SK-N-DZ (cell line): ENCODE data around the gene SBF2.
A peak's percentile ranks its signal among the peaks of the same experiment; 100 is the strongest.

Source experiments
- DNase-seq: peaks from one replicate; pipeline ENCODE4 v3.0.0-alpha.2; 2015; ENCODE audit warnings: low spot score

SBF2 gene

GRCh38 chr11:10302359-10302743 lies 8.3 kb upstream of the SBF2 start:
- DNase-seq: peak; percentile 31

DNA sequence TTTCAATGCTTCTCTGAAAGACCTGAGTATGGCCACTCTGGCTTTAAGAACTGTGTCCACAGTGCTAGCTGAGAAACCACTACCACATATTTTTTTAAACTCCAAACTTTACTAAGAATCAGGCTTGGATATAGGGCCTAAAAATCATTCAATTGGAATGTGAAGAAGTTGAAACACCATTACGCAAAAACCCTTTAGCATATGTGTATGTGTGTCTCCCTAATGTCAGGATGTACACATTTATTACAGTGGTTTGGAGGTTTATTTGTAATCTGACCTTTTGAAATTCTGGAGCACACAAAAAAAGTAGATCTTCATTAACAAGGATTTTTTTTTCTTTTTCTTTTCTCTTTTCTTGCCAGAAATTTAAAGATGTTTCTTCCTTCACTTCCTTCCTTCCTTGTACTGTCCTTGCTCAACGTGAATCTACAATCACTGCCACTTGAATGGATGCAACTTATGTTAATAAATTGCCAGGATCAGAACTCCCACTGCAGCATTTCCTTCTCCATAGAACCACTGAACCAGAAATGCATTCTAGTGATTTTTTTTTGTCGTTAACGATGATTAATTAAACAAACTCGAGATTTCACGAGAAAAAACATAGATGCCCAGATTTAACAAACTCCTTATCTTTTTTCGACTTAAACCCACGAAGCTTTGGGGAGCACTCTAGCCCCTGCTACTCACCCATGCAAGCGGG lies 7.8 kb upstream of the SBF2 start:
- no peak for DNase-seq

DNA sequence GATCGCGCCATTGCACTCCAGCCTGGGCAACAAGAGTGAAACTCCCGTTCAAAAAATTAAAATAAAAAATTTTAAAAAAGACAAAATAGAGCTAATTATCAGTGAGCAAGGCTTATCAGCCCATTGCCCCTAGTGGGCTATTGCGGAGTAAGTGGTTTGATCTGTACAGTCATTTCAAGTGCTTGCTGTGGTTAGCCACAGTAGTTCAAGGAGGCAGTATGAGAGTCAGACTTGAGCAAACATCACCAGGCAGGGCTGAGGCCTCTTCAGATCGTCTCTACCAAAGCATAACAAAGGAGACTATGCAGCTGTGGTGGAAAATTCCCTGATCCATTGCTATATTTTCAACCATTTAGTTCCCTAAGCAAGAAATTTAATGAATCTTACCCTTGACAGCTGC lies 4.3 kb upstream of the SBF2 start:
- no peak for DNase-seq

DNA sequence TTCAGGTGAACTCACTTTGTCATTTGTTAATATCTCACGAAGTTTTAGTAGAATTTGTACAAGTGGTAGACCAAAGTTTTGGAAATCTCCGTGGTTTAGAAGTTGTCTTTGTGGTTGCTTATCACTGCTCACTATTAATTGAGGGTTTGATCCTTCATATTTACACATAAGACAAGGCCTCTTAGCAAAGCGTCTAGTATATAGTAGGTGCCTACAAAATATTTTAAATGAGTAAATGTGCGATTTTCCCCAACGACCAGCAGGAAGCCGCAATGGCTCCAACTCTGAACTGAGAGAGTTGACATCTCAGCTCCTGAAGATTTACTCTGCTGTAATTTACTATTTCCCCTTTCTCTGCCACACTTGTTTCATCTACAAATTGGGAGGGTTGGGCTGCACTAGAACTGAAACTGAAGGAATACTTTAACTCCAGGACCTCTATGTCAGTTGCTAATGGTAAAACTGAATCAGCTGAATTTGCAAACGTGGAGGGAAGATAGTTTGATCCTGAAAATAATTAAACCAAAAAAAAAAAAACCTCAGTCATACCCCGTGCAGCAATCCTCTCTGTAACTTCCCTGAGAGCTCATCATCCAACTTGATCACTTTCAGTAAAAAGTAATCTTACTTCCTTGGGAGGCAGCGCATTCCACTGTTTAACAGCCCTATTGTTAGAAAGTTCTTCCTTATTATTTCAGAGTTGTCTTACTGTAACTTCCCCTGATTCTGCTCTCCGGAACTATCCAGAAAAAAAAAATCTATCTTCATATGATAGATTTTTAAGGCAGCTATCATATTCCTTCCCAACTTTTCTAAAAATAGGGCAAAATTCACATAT lies 1.3 kb upstream of the SBF2 start:
- DNase-seq: no peak

DNA sequence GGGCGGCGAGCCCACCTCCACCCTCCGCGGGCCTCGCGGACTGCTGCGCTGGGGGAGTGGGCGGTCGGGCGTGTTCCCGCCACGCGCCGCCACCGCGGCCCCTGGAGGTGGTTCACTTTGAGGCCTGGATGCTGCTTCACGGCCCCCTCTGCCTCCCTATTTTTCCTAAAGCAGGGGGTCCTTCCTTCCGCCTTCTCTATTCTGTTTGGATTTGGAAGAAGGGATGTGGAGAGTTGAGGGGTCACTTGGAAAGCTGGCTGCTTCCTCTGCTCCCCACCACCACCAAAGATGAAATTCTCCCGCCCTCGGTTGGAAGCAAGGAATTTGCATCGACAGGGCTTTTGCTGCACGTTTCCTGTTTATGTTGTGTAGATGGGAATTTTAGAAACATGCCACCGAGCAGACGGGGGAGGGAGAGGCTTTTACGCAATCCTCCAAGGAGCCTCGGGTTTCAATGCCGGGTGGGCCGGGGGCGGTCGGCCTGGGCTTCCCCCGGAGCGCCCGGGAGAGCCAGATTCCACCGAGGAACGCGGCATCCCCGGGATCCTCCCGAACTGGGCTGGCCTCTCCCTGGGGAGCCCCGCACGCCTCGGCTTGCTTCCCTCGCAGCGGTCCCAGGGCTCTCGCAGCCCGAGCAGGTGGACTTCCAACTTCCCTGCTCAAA lies 403 bp upstream of the SBF2 start:
- DNase-seq: peak; percentile 45

DNA sequence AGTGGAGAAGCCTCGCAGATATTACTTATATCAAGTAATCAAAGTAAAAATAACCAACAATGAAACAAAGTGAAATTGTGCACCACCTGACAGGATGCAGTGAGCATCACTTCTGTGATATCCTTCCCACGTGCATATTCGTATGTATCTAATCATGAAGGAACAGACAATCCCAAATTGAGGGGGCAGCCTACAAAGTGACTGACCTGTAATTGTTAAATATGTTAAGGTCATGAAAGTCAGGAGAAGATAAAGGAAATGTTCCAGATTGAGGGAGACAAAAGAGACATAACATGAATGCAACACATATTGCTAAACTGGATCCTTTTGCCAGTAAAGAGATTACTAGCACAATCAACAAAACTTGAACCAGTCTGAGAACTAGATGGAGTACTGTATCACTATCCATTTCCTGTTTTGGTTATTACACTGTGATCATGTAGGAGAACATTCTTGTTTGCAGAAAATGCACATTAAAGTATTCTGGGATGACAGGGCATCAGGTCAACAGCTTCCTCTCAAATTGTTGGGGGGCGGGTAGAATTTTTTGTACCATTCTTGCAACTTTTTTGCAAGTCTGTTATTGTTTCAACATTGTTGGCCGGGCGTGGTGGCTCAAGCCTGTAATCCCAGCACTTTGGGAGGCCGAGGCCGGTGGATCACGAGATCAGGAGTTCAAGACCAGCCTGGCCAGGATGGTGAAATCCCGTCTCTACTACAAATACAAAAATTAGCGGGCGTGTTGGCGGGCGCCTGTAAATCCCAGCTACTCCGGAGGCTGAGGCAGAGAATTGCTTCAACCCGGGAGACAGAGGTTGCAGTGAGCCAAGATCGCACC lies 2.0 kb downstream of the SBF2 start:
- DNase-seq: no peak

DNA sequence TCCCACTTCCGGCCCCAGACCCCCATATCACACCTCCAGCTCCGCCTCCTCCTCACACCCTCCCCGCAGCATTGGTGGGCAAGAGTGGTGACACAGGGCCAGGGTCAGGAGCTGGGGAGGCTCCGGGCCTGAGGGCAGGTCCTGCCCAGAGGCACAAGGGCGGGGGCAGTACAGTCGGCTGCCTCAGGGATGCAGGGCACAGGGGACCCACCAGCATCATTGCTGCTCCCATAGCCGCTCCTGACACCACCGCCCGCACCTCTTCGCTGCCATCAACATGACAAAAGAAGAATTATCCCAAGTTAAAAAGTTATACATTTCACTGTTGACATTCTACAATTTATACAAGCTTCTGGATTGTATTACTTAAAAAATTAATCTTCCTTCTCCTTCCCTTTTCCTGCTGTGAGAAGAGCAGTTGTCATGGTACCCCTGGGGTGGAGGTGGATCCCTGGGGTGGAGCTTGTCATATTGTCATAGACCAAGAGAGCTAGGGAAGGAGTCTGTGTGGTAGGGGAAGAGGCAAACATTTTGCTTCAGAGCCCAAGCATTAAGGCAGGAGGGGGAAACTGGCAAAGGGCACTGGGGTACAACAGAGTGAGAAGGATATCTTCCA lies 4.1 kb downstream of the SBF2 start:
- DNase-seq: no peak

GRCh38 chr11:10288881-10289764 lies 4.9 kb downstream of the SBF2 start:
- no peak for DNase-seq

GRCh38 chr11:10287766-10288715 lies 6.0 kb downstream of the SBF2 start:
- DNase-seq: no peak

DNA sequence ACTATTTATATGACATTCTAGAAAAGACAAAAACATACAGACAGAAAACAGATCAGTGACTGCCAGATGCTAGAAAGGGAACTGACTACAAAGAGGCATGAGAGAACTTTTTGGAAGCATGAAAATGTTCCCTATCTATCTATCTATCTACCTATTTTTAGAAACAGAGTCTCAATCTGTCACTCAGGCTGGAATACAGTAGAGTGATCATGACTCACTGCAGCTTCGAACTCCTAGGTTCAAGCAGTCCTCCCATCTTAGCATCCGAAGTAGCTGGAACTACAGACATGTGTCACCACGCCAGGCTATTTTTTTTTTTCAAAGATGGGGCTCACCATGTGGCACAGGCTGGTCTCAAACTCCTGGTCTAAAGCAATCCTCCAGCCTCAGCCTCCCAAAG lies 6.9 kb downstream of the SBF2 start:
- no peak for DNase-seq

DNA sequence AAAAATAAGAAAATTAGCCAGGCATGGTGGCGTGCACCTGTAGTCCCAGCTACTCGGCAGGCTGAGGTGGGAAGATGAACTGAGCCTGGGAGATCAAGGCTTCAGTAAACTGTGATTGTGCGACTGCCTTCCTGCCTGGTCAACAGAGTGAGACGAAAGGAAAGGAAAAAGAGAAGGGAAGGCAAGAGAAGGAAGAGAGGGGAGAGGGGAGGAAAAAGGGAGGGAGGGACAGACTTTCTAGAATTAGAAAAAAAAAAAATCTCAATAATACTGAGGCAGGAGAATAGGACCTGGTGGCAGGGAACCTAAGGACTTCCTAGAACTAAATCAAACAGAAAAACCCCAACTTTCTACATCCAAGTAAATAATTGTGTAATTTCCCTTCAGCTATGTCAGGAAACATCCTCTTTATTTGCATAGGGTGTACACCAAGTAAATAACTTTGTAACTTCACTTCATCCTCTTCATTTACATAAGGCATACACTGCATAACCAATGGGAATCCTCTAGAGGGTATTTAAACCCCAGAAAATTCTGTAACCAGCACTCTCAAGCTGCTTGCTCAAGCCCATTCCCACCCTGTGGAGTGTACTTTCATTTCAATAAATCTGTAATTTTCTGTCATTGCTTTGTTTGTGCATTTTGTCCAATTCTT lies 8.7 kb downstream of the SBF2 start:
- DNase-seq: no peak

GRCh38 chr11:10283991-10284390 lies 10.0 kb downstream of the SBF2 start:
- no peak for DNase-seq

DNA sequence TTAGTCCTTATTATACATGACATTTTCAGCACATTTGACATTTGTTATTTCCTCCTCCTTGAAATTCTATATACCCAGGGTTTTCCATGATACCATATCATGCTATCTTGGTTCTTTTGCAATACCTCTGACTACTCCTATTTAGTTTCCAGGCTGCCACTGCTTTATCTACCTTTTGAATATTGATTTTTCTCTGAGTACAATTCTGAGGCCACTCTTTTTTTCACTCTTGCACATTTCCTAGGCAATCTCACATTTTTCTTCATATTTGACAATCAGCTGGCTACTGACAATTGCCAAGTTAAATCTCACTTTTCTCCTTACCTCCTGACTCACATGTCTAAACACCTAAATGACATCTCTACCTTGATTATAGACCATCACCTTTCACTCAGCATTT lies 11.9 kb downstream of the SBF2 start:
- DNase-seq: no peak

GRCh38 chr11:10275714-10276113 lies 18.3 kb downstream of the SBF2 start:
- no peak for DNase-seq

DNA sequence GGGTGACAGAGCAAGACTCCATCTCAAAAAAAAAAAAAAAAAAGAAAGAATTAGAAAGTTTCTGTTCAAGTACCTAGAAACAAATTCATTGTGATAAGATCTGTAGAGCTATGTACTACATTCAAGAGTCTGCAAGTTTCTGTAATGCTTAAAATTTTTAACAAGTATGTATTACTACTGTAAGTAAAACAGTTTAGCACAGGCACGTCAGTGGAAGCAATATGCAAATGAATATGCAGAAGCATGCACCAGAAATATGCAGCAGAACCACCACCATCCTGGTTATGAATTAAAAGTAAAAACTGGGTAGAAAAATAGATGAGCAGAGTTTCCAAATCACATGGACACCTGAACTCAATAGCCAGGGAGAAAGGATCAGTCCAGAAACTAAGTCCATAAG lies 19.3 kb downstream of the SBF2 start:
- DNase-seq: no peak

DNA sequence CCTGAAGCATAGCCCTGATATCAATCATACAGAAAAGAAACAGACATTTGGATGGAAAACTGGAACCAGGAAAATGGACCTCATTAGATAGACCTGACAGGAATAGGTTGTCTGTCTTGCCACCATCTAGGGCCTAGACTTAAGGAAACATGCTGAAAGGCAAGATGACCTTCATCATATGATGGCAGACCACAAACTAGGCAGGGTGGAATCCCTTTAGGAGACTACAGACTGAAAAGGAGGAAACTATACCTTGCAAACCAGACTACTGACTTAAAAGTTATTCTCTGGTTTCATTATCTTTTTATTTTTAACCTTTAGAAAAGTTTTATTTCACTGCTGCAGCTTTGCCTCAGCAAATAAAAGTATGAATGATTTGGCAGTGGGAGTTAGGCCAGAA lies 20.3 kb downstream of the SBF2 start:
- DNase-seq: no peak

DNA sequence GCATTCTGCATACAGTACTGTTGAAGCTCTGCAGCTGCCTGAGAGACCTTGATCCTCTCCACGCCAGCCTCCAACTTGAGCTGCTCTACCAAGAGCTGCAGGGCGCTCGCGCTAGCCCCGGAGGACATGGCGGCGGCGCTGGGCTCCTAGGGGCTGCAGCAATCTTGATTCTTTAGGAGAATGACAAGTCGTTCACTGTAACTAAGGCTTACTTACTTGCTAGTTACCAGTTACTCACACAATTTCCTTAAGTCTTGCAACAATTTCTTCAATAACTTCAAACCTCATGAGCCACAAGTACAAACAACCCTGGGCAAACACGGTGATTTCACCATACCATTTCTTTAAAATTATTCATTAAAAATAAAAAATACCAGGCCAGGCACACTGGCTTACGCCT lies 21.9 kb downstream of the SBF2 start:
- DNase-seq: no peak

- no peak for DNase-seq
These were observed 25.1 kb downstream of the SBF2 start for GRCh38 chr11:10268746-10269488.
